AG09319 (cell line): Measurements from ENCODE around the gene VPS72.

Source experiments
- DNase-seq: peaks from one replicate; pipeline ENCODE4 v3.0.0-alpha.2; 2010; ENCODE audit warnings: low read depth; ENCODE audit errors: extremely low read depth
- TF ChIP-seq, protein P1 (sequence below): IDR thresholded peaks from 2 replicates; pipeline ENCODE4 v1.5.1; 2011; ENCODE audit warnings: low read depth, mild to moderate bottlenecking, inconsistent platforms, low read length, moderate library complexity

VPS72 gene

DNA sequence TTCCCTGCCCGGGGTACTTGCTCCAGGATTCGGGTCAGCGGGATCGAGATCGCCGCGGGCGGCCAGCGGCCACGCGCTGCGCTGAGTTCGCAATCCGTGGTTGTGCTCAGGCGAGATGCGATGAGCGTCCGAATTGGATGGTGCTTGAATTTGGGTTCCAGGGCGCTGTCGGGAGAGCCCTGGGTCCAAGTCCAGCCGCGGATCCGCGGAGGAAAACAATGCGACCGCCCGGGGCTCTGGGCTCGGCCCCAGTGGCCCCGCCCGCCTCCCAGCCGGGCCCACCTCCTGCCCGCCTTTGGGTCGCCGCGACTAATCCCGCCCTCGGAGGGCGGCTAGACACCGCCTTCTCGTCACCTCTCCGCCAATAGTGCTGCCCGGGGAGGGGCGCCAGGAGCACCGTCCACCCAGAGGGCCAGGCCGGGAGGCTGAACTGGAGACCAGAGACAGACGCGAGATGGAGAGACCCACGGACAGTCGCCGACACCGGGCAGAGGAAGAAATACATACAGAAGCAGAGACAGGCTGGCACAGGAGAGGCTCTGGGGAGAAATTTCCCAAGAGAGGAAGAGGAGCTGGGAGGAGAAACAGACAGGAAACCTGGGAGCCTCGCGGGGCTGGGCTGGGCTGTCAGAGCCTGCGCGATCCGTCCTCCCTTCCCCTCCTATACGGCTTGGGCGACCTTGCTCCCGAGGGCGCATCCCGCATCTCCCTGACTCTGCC lies 43.4 kb downstream of the VPS72 start, which contains the start of gene SEMA6C:
SEMA6C (minus strand) TSS at position 220 of the 720 bp plus-strand sequence. CDS start 4,010 bp downstream, outside the sequence.
- DNase-seq, result peak; percentile 66
- TF ChIP-seq, protein P1, sequence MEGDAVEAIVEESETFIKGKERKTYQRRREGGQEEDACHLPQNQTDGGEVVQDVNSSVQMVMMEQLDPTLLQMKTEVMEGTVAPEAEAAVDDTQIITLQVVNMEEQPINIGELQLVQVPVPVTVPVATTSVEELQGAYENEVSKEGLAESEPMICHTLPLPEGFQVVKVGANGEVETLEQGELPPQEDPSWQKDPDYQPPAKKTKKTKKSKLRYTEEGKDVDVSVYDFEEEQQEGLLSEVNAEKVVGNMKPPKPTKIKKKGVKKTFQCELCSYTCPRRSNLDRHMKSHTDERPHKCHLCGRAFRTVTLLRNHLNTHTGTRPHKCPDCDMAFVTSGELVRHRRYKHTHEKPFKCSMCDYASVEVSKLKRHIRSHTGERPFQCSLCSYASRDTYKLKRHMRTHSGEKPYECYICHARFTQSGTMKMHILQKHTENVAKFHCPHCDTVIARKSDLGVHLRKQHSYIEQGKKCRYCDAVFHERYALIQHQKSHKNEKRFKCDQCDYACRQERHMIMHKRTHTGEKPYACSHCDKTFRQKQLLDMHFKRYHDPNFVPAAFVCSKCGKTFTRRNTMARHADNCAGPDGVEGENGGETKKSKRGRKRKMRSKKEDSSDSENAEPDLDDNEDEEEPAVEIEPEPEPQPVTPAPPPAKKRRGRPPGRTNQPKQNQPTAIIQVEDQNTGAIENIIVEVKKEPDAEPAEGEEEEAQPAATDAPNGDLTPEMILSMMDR, result no peak

DNA sequence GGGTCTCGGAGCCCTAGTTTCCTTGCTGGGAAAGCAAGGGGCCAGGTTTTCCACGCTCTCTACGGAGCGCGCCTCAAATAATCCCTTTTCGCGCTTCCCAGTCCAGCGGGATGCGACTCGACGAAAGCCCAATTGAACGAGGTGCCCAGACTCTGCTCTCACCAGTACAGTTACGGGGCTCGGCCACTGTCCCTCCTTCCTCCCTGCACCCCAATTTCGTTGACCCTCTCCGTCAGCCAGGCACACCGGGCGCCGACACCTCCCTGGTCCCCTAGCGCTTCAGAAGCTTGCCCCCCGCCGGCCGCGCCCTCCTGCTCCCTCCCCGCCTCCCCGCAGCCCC lies 44.0 kb downstream of the VPS72 start:
- no peak for DNase-seq
- TF ChIP-seq, protein P1, result no peak

DNA sequence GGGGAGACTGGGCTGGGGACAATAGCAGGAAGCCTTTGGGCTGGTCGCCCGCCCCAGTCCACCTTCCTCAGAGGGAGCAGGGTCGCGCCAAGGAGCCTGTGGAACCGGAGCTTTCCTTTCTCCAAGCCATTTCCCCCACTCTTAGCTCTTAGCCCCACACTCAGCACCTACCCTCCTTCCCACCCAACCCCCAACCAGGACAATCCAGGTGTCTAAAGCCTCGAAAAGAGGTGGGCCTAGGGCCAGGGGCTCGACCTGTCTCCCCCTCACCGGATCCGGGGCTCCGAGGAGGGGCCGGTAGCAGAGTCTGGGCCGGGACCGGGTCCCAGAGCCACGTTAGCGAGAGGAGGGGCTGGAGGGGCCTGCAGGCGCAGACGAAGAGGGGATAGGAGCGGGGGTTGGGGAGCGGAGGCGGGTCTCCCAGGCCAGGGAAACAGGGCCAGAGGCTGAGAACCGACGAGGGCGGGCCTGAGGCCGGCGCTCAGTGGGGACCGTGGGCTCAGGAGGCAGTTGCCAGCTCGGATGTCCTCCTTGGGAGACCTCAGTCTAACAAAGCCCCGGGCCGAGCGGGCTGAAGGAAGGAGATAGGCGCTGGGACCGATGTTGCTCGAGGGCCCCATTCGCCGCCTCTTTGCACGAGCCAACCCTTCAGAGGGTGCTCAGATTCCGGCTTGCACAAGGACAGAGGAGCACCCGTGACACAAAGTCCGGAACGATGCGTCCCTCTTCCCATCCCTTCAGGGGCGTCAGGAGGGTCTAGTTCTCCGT lies 44.5 kb downstream of the VPS72 start:
- TF ChIP-seq, protein P1, result no peak
- no peak for DNase-seq

DNA sequence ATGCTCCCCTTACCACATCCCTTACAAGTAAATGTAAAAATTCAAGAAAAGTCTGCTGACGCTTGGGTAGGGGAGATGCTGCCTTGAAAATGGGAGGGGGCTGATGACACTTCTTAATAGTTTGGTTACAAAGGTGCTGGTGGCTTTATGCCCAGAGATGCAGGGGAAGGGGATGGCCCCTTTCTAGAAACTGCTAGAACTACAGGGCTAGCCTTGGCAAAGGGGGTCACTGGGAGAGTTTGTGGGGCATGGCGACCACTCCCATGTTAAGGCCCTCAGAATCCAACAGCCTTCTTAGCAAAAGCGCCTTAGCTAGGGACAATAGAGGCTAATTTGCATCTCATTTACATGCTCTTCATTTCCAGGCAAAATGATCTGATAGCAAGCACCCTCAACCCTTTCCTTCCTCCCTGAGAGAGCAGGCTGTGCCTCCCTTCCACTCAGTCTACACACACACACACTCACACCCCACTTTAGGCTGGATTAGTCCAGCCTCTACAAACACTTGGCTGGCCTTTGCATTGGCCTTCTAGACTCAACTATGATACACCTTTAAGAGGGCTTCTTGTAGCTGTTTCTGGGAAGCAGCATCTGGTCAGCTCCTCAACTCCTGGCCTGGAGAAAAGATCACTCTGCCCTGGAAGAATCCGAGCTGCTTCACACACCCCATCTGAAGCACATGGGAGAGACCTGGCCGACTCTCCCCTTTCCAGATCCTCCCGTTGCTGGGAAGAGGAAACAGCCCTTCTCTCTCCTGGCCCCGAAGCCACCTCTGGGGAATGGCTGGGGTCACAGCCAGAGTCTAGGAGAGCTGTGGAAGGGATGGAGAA lies 45.3 kb downstream of the VPS72 start:
- TF ChIP-seq, protein P1, result no peak
- no peak for DNase-seq

DNA sequence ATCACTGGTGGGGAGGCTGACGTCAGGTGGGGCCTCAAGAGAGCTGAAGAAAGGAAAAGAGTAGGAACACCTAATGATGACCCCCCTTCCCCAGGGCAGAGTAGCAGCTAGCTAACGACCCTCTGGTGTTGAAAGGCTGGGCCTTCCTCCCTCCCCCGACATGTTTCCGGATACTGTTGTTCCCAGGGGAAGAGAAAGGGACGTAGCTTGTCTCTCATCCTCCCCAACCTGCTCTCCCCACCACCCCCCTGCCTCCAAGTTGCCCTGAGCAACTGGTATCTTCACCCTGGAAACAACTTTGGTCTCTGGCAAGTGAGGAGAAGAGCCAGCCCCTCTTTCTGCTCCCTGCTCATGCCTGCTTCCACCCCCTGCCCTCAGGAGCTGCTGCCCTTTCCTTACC lies 46.0 kb downstream of the VPS72 start:
- DNase-seq, result no peak
- TF ChIP-seq, protein P1, result no peak

DNA sequence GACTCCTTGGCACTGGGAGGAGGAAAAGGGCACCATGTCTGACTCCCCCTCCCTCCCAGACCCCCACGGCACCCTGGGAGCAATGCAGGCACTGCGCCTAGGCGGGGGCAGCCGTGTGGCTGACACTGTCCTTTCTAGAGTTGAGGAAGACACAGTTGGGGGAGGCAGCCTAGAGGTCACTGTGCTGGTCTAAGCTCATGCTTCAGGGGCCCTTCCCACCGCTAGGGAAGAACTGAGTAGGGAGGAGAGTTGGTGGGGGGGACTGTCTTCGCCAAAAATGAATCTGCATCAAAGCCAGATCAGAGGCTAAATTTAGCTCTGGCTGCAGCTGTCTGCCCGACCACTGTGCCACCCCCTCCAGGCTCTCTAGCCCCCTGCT lies 47.0 kb downstream of the VPS72 start:
- TF ChIP-seq, protein P1, result no peak
- DNase-seq, result no peak
